ENCODE results near the gene TAF10.

TAF10 gene

GRCh38 chr11:6611963-6612212 lies 128 bp downstream of the TAF10 start:
- Mint-ChIP-seq H3K27ac (no peak overlapping the region), H3K9me3 (no peaks in the 10 kb centered on the region), H3K4me3 (peak overlapping the region; percentile 94), H3K27me3 (ENCODE audit: low read depth) (no peaks in the 10 kb centered on the region), H3K36me3 (ENCODE audit: low read depth) (peaks cover 57% of the 10 kb centered on the region), H3K4me1 (ENCODE audit: low read depth) (peaks cover 30% of the 10 kb centered on the region)
- no peak for DNase-seq (ENCODE audit: low spot score)

- Mint-ChIP-seq H3K4me1 (ENCODE audit: low read depth) (peaks cover 31% of the 10 kb centered on the region), H3K9me3 (no peaks in the 10 kb centered on the region), H3K36me3 (ENCODE audit: low read depth) (peaks cover 55% of the 10 kb centered on the region), H3K27me3 (ENCODE audit: low read depth) (no peaks in the 10 kb centered on the region), H3K4me3 (peak overlapping the region; percentile 94), H3K27ac (peak overlapping the region; percentile 90)
- DNase-seq (ENCODE audit: low spot score), result no peak
Measured at GRCh38 chr11:6611092-6611962, 689 bp downstream of the TAF10 start.

- peak overlapping the region; percentile 94 for H3K4me3 Mint-ChIP-seq
- H3K27ac Mint-ChIP-seq, result peak overlapping the region; percentile 68
- no peaks in the 10 kb centered on the region for H3K9me3 Mint-ChIP-seq
- H3K27me3 Mint-ChIP-seq (ENCODE audit: low read depth), result no peaks in the 10 kb centered on the region
- peaks cover 33% of the 10 kb centered on the region for H3K4me1 Mint-ChIP-seq (ENCODE audit: low read depth)
- no peak for DNase-seq (ENCODE audit: low spot score)
- H3K36me3 Mint-ChIP-seq (ENCODE audit: low read depth), result peaks cover 55% of the 10 kb centered on the region
Measured at GRCh38 chr11:6610591-6610990, 1.4 kb downstream of the TAF10 start.

GRCh38 chr11:6609502-6610015 lies 2.5 kb downstream of the TAF10 start:
- H3K27me3 Mint-ChIP-seq (ENCODE audit: low read depth), result no peaks in the 10 kb centered on the region
- H3K4me1 Mint-ChIP-seq (ENCODE audit: low read depth), result peaks cover 34% of the 10 kb centered on the region
- peaks cover 48% of the 10 kb centered on the region for H3K36me3 Mint-ChIP-seq (ENCODE audit: low read depth)
- no peak for DNase-seq (ENCODE audit: low spot score)
- no peak overlapping the region for H3K27ac Mint-ChIP-seq
- peak overlapping the region; percentile 56 for H3K4me3 Mint-ChIP-seq
- H3K9me3 Mint-ChIP-seq, result no peaks in the 10 kb centered on the region

GRCh38 chr11:6608726-6609501 lies 3.1 kb downstream of the TAF10 start:
- Mint-ChIP-seq H3K36me3 (ENCODE audit: low read depth) (peaks cover 48% of the 10 kb centered on the region), H3K4me3 (peak overlapping the region; percentile 4), H3K4me1 (ENCODE audit: low read depth) (peaks cover 34% of the 10 kb centered on the region), H3K9me3 (no peaks in the 10 kb centered on the region), H3K27me3 (ENCODE audit: low read depth) (no peaks in the 10 kb centered on the region), H3K27ac (peak overlapping the region; percentile 3)
- no peak for DNase-seq (ENCODE audit: low spot score)

GRCh38 chr11:6608011-6608410 lies 4.0 kb downstream of the TAF10 start:
- no peak overlapping the region for H3K4me3 Mint-ChIP-seq
- no peak overlapping the region for H3K27ac Mint-ChIP-seq
- H3K4me1 Mint-ChIP-seq (ENCODE audit: low read depth), result peaks cover 34% of the 10 kb centered on the region
- H3K27me3 Mint-ChIP-seq (ENCODE audit: low read depth), result no peaks in the 10 kb centered on the region
- peaks cover 48% of the 10 kb centered on the region for H3K36me3 Mint-ChIP-seq (ENCODE audit: low read depth)
- no peak for DNase-seq (ENCODE audit: low spot score)
- H3K9me3 Mint-ChIP-seq, result no peaks in the 10 kb centered on the region

GRCh38 chr11:6607190-6607795 lies 4.7 kb downstream of the TAF10 start:
- Mint-ChIP-seq H3K27ac (peak overlapping the region; percentile 78), H3K4me3 (no peak overlapping the region), H3K36me3 (ENCODE audit: low read depth) (peaks cover 48% of the 10 kb centered on the region), H3K27me3 (ENCODE audit: low read depth) (no peaks in the 10 kb centered on the region), H3K4me1 (ENCODE audit: low read depth) (peaks cover 38% of the 10 kb centered on the region), H3K9me3 (no peaks in the 10 kb centered on the region)
- DNase-seq (ENCODE audit: low spot score), result no peak

- peaks cover 42% of the 10 kb centered on the region for H3K4me1 Mint-ChIP-seq (ENCODE audit: low read depth)
- H3K9me3 Mint-ChIP-seq, result no peaks in the 10 kb centered on the region
- no peak overlapping the region for H3K4me3 Mint-ChIP-seq
- H3K27ac Mint-ChIP-seq, result peak overlapping the region; percentile 4
- peaks cover 51% of the 10 kb centered on the region for H3K36me3 Mint-ChIP-seq (ENCODE audit: low read depth)
- peak; percentile 80 for DNase-seq (ENCODE audit: low spot score)
- no peaks in the 10 kb centered on the region for H3K27me3 Mint-ChIP-seq (ENCODE audit: low read depth)
Measured at GRCh38 chr11:6606471-6607189, 5.4 kb downstream of the TAF10 start.

GRCh38 chr11:6604790-6605189 lies 7.2 kb downstream of the TAF10 start:
- peaks cover 41% of the 10 kb centered on the region for H3K36me3 Mint-ChIP-seq (ENCODE audit: low read depth)
- no peaks in the 10 kb centered on the region for H3K27me3 Mint-ChIP-seq (ENCODE audit: low read depth)
- DNase-seq (ENCODE audit: low spot score), result no peak
- peaks cover 33% of the 10 kb centered on the region for H3K4me1 Mint-ChIP-seq (ENCODE audit: low read depth)
- H3K27ac Mint-ChIP-seq, result no peak overlapping the region
- H3K4me3 Mint-ChIP-seq, result no peak overlapping the region
- H3K9me3 Mint-ChIP-seq, result no peaks in the 10 kb centered on the region

GRCh38 chr11:6604081-6604626 lies 7.9 kb downstream of the TAF10 start:
- H3K4me3 Mint-ChIP-seq, result no peak overlapping the region
- no peaks in the 10 kb centered on the region for H3K9me3 Mint-ChIP-seq
- peak; percentile 47 for DNase-seq (ENCODE audit: low spot score)
- no peaks in the 10 kb centered on the region for H3K27me3 Mint-ChIP-seq (ENCODE audit: low read depth)
- H3K4me1 Mint-ChIP-seq (ENCODE audit: low read depth), result peaks cover 32% of the 10 kb centered on the region
- no peak overlapping the region for H3K27ac Mint-ChIP-seq
- H3K36me3 Mint-ChIP-seq (ENCODE audit: low read depth), result peaks cover 40% of the 10 kb centered on the region

- Mint-ChIP-seq H3K27me3 (ENCODE audit: low read depth) (no peaks in the 10 kb centered on the region), H3K36me3 (ENCODE audit: low read depth) (peaks cover 39% of the 10 kb centered on the region), H3K4me3 (no peak within 1 kb of the TSS)
Measured at GRCh38 chr11:6603287-6604080, 8.5 kb downstream of the TAF10 start, which contains the start of the genes ILK and RRP8. TSS of gene ILK (plus strand) at chr11:6603774. CDS start at chr11:6604272, 498 bp downstream. TSS of gene RRP8 (minus strand) at chr11:6603616. CDS start at chr11:6603502, 114 bp downstream.

GRCh38 chr11:6602096-6602940 lies 9.7 kb downstream of the TAF10 start:
- Mint-ChIP-seq H3K4me3 (no peak overlapping the region), H3K27me3 (ENCODE audit: low read depth) (no peaks in the 10 kb centered on the region), H3K4me1 (ENCODE audit: low read depth) (peaks cover 20% of the 10 kb centered on the region), H3K36me3 (ENCODE audit: low read depth) (peaks cover 37% of the 10 kb centered on the region), H3K9me3 (no peaks in the 10 kb centered on the region), H3K27ac (no peak overlapping the region)
- peak; percentile 1 for DNase-seq (ENCODE audit: low spot score)

More at GRCh38 chr11:6603287-6604080, 8.5 kb downstream of the TAF10 start, which contains the start of the genes ILK and RRP8:
- H3K4me1 Mint-ChIP-seq (ENCODE audit: low read depth), result peaks cover 27% of the 10 kb centered on the region
- H3K27ac Mint-ChIP-seq, result no peak within 1 kb of the TSS
- DNase-seq (ENCODE audit: low spot score), result peak; percentile 87
- no peaks in the 10 kb centered on the region for H3K9me3 Mint-ChIP-seq
